ENCODE data around the gene OR11G2.

DNA sequence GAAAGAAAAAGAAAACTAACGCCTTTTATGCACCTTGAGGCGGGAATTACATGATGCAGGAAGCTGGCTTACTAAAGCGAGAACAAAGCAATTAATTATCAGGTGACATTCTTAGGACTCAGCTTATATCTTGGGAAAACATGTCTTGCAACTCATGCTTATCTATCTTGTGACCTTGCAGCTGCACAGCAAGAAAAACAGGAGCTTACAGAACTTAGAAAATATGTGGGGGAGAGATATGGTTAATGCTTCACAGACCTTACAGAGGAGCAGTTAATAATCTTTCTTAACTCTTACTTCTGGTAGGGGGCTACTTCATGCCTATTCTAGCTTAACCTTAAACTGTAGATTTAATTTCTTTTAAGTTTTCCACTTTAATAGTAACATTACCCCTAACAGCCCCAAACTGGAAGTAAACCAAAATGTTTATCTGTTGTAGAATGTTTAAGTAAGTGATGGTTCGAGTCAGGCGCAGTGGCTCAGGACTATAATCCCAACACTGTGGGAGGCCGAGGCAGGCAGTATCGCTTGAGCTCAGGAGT is 13.2 kb upstream of the OR11G2 start:
- TF ChIP-seq POLR2A (IDR thresholded peaks at IDR 0.05), result no peak
- TF ChIP-seq, protein P1, sequence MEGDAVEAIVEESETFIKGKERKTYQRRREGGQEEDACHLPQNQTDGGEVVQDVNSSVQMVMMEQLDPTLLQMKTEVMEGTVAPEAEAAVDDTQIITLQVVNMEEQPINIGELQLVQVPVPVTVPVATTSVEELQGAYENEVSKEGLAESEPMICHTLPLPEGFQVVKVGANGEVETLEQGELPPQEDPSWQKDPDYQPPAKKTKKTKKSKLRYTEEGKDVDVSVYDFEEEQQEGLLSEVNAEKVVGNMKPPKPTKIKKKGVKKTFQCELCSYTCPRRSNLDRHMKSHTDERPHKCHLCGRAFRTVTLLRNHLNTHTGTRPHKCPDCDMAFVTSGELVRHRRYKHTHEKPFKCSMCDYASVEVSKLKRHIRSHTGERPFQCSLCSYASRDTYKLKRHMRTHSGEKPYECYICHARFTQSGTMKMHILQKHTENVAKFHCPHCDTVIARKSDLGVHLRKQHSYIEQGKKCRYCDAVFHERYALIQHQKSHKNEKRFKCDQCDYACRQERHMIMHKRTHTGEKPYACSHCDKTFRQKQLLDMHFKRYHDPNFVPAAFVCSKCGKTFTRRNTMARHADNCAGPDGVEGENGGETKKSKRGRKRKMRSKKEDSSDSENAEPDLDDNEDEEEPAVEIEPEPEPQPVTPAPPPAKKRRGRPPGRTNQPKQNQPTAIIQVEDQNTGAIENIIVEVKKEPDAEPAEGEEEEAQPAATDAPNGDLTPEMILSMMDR (IDR thresholded peaks at IDR 0.05), result no peak

Data from esophagus squamous epithelium (tissue), 4 donors.